Measurements from ENCODE around the gene C11orf24.

DNA sequence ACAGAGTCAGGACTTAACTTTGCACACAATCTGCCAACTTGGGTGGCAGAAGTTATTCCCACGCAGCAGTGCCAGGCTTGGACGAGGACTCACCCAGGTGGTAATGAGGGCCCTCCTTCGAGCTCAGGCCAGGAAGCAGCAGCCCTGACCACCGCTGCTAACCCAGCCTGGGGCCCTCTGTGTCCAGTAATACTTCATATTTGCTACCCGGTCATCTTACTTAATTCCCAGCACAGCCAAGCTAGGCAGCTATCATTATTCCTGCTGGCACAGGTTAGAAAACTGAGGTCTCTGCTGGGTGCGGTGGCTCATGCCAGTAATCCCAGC lies 25.2 kb upstream of the C11orf24 start:
- TF ChIP-seq, protein P1, sequence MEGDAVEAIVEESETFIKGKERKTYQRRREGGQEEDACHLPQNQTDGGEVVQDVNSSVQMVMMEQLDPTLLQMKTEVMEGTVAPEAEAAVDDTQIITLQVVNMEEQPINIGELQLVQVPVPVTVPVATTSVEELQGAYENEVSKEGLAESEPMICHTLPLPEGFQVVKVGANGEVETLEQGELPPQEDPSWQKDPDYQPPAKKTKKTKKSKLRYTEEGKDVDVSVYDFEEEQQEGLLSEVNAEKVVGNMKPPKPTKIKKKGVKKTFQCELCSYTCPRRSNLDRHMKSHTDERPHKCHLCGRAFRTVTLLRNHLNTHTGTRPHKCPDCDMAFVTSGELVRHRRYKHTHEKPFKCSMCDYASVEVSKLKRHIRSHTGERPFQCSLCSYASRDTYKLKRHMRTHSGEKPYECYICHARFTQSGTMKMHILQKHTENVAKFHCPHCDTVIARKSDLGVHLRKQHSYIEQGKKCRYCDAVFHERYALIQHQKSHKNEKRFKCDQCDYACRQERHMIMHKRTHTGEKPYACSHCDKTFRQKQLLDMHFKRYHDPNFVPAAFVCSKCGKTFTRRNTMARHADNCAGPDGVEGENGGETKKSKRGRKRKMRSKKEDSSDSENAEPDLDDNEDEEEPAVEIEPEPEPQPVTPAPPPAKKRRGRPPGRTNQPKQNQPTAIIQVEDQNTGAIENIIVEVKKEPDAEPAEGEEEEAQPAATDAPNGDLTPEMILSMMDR (conservative IDR thresholded peaks at IDR 0.05; ENCODE audit: low read depth, low read length): no peak
- TF ChIP-seq MXI1 (IDR thresholded peaks at IDR 0.05; ENCODE audit: borderline replicate concordance, low read depth, low read length) (no peak), RAD21 (IDR thresholded peaks at IDR 0.05; ENCODE audit: low read length) (no peak), POLR2A (IDR thresholded peaks at IDR 0.05; ENCODE audit: low read depth, low read length) (no peak), MAFK (IDR thresholded peaks at IDR 0.05; ENCODE audit: low read depth, low read length) (no peak), FOS (IDR thresholded peaks at IDR 0.05; ENCODE audit: low read depth, low read length) (no peak), NFE2L2 (IDR thresholded peaks at IDR 0.05; ENCODE audit: low read depth, low read length) (no peak), RCOR1 (IDR thresholded peaks at IDR 0.05; ENCODE audit: insufficient replicate concordance, low read length) (no peak), CHD1 (IDR thresholded peaks at IDR 0.05; ENCODE audit: low read depth, low read length) (no peak)
- TF ChIP-seq, protein P2, sequence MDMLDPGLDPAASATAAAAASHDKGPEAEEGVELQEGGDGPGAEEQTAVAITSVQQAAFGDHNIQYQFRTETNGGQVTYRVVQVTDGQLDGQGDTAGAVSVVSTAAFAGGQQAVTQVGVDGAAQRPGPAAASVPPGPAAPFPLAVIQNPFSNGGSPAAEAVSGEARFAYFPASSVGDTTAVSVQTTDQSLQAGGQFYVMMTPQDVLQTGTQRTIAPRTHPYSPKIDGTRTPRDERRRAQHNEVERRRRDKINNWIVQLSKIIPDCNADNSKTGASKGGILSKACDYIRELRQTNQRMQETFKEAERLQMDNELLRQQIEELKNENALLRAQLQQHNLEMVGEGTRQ (IDR thresholded peaks at IDR 0.05; ENCODE audit: low read depth, low read length): no peak
